HL-60 (cell line): ENCODE data around the gene LRBA.

Source experiments
- CTCF ChIP-seq: IDR thresholded peaks from one replicate; pipeline ENCODE4 v1.5.1; 2011; ENCODE audit warnings: low read length, control low read depth, inconsistent platforms; ENCODE audit not compliant: insufficient read depth
- POLR2AphosphoS5 ChIP-seq: IDR thresholded peaks from 2 replicates; pipeline ENCODE4 v1.6.1; 2012; ENCODE audit warnings: low read depth
- SPI1 ChIP-seq: IDR thresholded peaks from 2 replicates; pipeline ENCODE4 v1.6.1; 2012; ENCODE audit warnings: low read depth, mild to moderate bottlenecking, borderline replicate concordance

- TF ChIP-seq CTCF (no peak), POLR2AphosphoS5 (no peak), SPI1 (no peak)
These were observed 513.1 kb downstream of the LRBA start for GRCh38 chr4:150501983-150502382.
